GM12864 (cell line): ENCODE results near the gene IP6K3.

ENCODE experiments used
- DNase-seq: peaks from one replicate; pipeline ENCODE4 v3.0.0-alpha.2; 2011; ENCODE audit warnings: low read depth
- H3K4me3 ChIP-seq: 2 replicates; pipeline ENCODE4 v1.5.1; 2011; ENCODE audit warnings: mild to moderate bottlenecking, low read depth, low read length, control low read depth
- TF ChIP-seq, protein P1 (sequence below): IDR thresholded peaks from 2 replicates; pipeline ENCODE4 v1.5.1; 2011; ENCODE audit warnings: low read depth, mild to moderate bottlenecking, moderate library complexity, low read length, control low read depth, inconsistent platforms; ENCODE audit errors: missing control alignments

Gene IP6K3

DNA sequence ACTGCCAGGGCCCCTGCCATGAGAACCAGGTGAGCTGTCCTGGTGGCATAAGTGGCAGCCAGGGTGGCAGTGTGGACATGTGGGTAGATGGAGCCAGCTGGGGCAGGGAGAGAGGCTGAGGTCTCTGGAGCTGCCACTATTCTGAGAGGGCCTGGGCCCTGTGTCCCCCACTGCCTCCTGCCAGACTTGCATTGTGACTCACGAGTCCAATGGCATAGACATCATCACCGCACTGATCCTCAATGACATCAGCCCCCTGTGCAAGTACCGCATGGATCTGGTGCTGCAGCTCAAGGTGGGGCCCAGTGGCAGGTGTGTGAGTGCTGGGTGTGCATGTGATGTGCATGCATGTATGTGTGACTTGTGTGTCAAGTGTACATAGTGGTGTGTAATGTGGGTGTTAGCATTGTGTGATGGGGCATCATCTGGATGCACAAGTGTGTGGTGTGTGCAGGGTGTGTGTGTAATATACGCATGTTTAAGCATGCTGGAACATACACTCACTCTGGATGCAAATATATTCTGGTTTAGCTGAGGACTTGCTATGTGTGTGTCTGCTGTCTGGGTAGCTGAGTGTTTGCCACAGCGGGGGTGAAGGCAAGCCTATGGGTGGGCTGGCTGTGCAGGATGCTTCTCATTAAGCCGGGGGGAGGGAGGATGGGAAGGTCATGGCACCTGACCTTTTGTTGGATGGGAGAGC, 60.3 kb downstream of the IP6K3 start:
- TF ChIP-seq, protein P1, sequence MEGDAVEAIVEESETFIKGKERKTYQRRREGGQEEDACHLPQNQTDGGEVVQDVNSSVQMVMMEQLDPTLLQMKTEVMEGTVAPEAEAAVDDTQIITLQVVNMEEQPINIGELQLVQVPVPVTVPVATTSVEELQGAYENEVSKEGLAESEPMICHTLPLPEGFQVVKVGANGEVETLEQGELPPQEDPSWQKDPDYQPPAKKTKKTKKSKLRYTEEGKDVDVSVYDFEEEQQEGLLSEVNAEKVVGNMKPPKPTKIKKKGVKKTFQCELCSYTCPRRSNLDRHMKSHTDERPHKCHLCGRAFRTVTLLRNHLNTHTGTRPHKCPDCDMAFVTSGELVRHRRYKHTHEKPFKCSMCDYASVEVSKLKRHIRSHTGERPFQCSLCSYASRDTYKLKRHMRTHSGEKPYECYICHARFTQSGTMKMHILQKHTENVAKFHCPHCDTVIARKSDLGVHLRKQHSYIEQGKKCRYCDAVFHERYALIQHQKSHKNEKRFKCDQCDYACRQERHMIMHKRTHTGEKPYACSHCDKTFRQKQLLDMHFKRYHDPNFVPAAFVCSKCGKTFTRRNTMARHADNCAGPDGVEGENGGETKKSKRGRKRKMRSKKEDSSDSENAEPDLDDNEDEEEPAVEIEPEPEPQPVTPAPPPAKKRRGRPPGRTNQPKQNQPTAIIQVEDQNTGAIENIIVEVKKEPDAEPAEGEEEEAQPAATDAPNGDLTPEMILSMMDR, result no peak
- no peak overlapping the region for H3K4me3 ChIP-seq
- DNase-seq, result no peak

DNA sequence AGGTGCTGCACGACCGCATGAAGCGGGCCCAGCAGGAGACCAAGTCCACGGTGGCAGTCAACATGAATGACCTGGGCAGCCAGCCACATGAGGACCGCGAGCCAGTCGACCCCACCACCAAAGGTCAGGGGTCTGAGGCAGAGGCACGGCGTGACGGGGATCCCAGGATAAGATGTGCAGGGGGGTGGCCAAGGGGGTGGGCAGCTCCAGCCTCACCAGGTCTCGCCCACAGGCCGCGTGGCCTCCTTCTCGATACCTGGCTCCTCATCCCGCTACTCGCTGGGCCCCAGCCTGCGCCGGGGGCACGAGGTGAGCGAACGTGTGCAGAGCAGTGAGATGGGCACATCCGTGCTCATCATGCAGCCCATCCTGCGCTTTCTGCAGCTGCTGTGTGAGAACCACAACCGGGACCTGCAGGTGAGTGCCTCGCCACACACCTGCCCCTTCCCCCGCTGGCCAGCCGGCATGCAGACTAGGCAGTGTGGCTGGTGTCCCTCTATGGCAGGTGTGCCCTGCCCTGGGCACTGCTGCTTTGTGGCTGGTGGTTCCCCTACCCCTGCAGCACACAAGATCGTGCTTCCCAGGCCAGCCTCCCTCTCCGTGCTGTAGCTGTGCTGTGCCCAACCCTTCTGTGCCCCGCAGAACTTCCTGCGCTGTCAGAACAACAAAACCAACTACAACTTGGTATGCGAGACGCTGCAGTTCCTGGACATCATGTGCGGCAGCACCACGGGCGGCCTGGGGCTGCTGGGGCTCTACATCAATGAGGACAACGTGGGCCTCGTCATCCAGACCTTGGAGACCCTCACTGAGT, 61.1 kb downstream of the IP6K3 start:
- no peak overlapping the region for H3K4me3 ChIP-seq
- DNase-seq, result no peak
- TF ChIP-seq, protein P1, result no peak

DNA sequence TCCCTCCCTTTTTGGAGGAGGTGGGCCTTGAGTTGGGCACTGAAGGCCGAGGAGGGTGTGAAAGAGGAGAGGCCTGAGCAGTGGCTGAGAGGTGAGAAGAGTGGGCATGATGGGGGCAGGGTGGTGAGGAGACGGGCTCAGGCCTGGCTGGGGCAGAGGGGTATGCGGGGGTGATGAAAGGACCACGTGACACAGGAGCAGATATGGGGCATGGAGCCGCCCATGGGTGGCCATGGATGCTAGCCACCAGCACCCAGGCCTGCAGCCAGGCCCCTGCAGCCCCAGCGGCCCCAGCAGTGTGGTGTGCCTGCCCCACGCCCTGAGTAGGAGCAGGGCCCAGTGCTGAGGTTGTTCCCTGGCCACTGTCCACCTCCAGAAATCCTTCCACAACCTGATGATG, 61.7 kb downstream of the IP6K3 start:
- no peak for DNase-seq
- TF ChIP-seq, protein P1, result no peak
- no peak overlapping the region for H3K4me3 ChIP-seq

DNA sequence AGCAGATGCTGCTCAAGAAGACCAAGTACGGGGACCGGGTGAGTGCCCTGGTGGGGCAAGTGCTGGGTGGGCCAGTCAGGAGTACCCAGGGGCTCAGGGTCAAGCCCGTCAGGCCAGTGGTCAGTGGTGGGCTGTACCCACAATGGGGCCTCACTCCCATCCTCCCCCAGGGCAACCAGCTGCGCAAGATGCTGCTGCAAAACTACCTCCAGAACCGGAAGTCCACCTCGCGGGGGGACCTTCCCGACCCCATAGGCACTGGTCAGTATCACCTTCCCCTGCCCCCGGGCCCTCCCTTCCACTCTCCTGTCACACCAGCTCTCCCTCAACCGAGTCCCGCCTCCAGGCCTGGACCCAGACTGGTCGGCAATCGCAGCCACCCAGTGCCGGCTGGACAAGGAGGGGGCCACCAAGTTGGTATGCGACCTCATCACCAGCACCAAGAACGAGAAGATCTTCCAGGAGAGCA, 62.2 kb downstream of the IP6K3 start:
- no peak overlapping the region for H3K4me3 ChIP-seq
- no peak for DNase-seq
- TF ChIP-seq, protein P1, result no peak

DNA sequence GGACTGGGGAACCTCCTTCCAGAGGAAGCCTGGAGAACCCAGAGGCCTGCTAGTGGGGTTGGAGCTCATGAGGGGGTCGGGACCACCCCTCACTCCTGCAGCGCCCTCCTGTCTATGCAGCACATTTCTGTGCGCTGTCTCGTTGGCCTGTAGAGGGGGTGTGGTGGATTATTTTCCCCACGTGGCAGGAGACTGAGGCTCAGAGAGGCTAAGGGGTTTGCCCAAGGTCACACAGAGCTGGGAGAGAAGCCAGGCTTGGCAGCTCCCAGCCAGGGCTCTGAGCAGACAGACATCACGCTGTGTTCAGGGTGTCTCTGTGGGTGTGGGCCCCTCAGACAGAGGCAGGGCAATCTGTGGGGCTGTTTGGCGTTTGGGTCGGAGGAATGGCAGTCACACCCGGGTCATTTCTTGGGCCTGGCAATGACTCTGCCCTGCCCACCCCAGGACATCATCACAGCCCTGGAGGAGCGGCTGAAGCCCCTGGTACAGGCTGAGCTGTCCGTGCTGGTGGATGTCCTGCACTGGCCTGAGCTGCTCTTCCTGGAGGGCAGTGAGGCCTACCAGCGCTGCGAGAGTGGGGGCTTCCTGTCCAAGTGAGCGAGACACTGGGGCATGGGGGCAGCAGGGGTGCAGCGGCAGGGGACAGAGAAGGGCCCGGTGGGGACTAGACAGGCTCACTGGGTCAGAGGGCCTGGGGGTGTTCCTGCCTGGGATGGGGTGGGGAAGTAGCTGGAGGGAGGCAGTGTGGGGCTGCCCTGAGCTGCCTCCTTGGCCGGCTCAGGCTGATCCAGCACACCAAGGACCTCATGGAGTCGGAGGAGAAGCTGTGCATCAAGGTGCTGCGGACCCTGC, 62.9 kb downstream of the IP6K3 start:
- TF ChIP-seq, protein P1, result no peak
- DNase-seq, result no peak
- no peak overlapping the region for H3K4me3 ChIP-seq

DNA sequence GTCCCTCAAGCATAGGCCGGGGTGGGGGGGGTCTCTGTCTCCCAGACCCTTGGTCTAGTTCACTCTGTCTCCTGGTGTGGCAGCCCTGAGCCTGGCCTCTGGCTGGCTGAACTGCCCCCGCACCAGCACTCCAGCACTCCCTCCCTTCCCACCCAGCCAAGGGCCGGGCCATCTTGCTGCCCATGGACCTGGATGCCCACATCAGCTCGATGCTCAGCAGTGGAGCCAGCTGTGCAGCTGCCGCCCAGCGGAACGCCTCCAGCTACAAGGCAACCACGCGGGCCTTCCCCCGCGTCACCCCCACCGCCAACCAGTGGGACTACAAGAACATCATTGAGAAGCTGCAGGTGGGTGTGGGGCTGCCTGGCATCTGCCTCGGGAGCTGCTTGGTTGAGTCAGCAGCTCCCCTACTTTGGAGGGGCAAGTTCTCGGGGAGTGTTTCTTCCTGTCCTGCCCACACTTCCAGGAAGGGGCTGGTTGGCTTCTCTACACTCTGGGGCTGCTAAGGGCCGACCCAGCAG, 63.6 kb downstream of the IP6K3 start:
- TF ChIP-seq, protein P1, result no peak
- DNase-seq, result no peak
- no peak overlapping the region for H3K4me3 ChIP-seq
